T-helper 1 cell treated with Interleukin-12 subunit alpha and Interleukin-12 subunit beta and Interleukin-4 antibody, amounts not matched to agents 30 μg/mL and 1 μg/mL, for 36 hours (primary cell): ENCODE results near the gene SPOCK1.

Experiments
- H3K27ac Mint-ChIP-seq: one replicate; pipeline ENCODE4 v1.8.0; 2021; ENCODE audit warnings: mild to moderate bottlenecking, mixed read lengths
- H3K27me3 Mint-ChIP-seq: one replicate; pipeline ENCODE4 v1.8.0; 2021; ENCODE audit warnings: low read depth, mixed read lengths
- H3K36me3 Mint-ChIP-seq: one replicate; pipeline ENCODE4 v1.8.0; 2021; ENCODE audit warnings: low read depth, mixed read lengths
- H3K4me1 Mint-ChIP-seq: one replicate; pipeline ENCODE4 v1.8.0; 2021; ENCODE audit warnings: low read depth, mixed read lengths
- H3K4me3 Mint-ChIP-seq: one replicate; pipeline ENCODE4 v1.8.0; 2021; ENCODE audit warnings: mild to moderate bottlenecking, moderate library complexity, mixed read lengths
- H3K9me3 Mint-ChIP-seq: one replicate; pipeline ENCODE4 v1.8.0; 2021; ENCODE audit warnings: mixed read lengths

Gene SPOCK1

GRCh38 chr5:137146402-137146890 is 352.7 kb downstream of the SPOCK1 start:
- no peaks in the 10 kb centered on the region for H3K27me3 Mint-ChIP-seq
- H3K4me3 Mint-ChIP-seq = no peak overlapping the region
- H3K36me3 Mint-ChIP-seq = no peaks in the 10 kb centered on the region
- no peak overlapping the region for H3K27ac Mint-ChIP-seq
- no peaks in the 10 kb centered on the region for H3K4me1 Mint-ChIP-seq
- H3K9me3 Mint-ChIP-seq = no peaks in the 10 kb centered on the region

GRCh38 chr5:137145721-137146120 is 353.4 kb downstream of the SPOCK1 start:
- no peaks in the 10 kb centered on the region for H3K9me3 Mint-ChIP-seq
- no peaks in the 10 kb centered on the region for H3K4me1 Mint-ChIP-seq
- no peaks in the 10 kb centered on the region for H3K36me3 Mint-ChIP-seq
- H3K27me3 Mint-ChIP-seq = no peaks in the 10 kb centered on the region
- no peak overlapping the region for H3K27ac Mint-ChIP-seq
- H3K4me3 Mint-ChIP-seq = no peak overlapping the region

DNA sequence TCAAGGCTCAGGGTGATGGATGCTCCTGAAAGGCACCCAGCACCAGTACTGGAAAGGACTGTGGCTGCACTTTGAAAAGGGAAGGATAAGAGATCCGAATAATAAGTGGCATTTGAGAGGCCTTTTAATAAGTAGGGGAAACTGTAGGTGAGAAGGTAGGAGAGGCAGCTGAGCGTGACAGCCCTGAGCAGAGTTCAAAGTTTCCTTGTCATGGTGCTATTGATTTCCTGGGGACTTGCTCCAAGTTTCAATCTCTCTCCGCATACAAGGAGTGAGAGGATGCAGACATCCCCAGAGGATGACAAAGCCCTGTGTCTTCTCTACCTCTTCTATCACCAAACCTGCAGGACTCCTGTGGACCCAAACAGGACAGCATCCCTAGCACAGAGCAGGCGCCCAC is 354.5 kb downstream of the SPOCK1 start:
- H3K4me3 Mint-ChIP-seq = no peak overlapping the region
- H3K4me1 Mint-ChIP-seq = no peaks in the 10 kb centered on the region
- no peaks in the 10 kb centered on the region for H3K27me3 Mint-ChIP-seq
- H3K36me3 Mint-ChIP-seq = no peaks in the 10 kb centered on the region
- H3K9me3 Mint-ChIP-seq = no peaks in the 10 kb centered on the region
- H3K27ac Mint-ChIP-seq = no peak overlapping the region

- H3K9me3 Mint-ChIP-seq = no peaks in the 10 kb centered on the region
- H3K4me3 Mint-ChIP-seq = no peak overlapping the region
- H3K36me3 Mint-ChIP-seq = no peaks in the 10 kb centered on the region
- H3K4me1 Mint-ChIP-seq = no peaks in the 10 kb centered on the region
- H3K27ac Mint-ChIP-seq = no peak overlapping the region
- no peaks in the 10 kb centered on the region for H3K27me3 Mint-ChIP-seq
These were observed 356.1 kb downstream of the SPOCK1 start for GRCh38 chr5:137142764-137143605.

GRCh38 chr5:137142346-137142745 is 356.8 kb downstream of the SPOCK1 start:
- H3K27me3 Mint-ChIP-seq = no peaks in the 10 kb centered on the region

GRCh38 chr5:137141779-137142178 is 357.3 kb downstream of the SPOCK1 start:
- Mint-ChIP-seq H3K27ac (no peak overlapping the region), H3K36me3 (no peaks in the 10 kb centered on the region), H3K4me1 (no peaks in the 10 kb centered on the region), H3K9me3 (no peaks in the 10 kb centered on the region), H3K4me3 (no peak overlapping the region), H3K27me3 (no peaks in the 10 kb centered on the region)

More at GRCh38 chr5:137142346-137142745, 356.8 kb downstream of the SPOCK1 start:
- Mint-ChIP-seq H3K27ac (no peak overlapping the region), H3K4me1 (no peaks in the 10 kb centered on the region), H3K9me3 (no peaks in the 10 kb centered on the region), H3K4me3 (no peak overlapping the region), H3K36me3 (no peaks in the 10 kb centered on the region)

GRCh38 chr5:137136991-137137632 is 362.0 kb downstream of the SPOCK1 start:
- Mint-ChIP-seq H3K9me3 (no peaks in the 10 kb centered on the region), H3K4me3 (no peak overlapping the region), H3K27ac (no peak overlapping the region), H3K36me3 (no peaks in the 10 kb centered on the region), H3K27me3 (no peaks in the 10 kb centered on the region), H3K4me1 (no peaks in the 10 kb centered on the region)

- Mint-ChIP-seq H3K9me3 (no peaks in the 10 kb centered on the region), H3K27ac (no peak overlapping the region), H3K4me3 (no peak overlapping the region), H3K4me1 (no peaks in the 10 kb centered on the region), H3K36me3 (no peaks in the 10 kb centered on the region), H3K27me3 (no peaks in the 10 kb centered on the region)
These were observed 364.1 kb downstream of the SPOCK1 start for GRCh38 chr5:137134920-137135532.

DNA sequence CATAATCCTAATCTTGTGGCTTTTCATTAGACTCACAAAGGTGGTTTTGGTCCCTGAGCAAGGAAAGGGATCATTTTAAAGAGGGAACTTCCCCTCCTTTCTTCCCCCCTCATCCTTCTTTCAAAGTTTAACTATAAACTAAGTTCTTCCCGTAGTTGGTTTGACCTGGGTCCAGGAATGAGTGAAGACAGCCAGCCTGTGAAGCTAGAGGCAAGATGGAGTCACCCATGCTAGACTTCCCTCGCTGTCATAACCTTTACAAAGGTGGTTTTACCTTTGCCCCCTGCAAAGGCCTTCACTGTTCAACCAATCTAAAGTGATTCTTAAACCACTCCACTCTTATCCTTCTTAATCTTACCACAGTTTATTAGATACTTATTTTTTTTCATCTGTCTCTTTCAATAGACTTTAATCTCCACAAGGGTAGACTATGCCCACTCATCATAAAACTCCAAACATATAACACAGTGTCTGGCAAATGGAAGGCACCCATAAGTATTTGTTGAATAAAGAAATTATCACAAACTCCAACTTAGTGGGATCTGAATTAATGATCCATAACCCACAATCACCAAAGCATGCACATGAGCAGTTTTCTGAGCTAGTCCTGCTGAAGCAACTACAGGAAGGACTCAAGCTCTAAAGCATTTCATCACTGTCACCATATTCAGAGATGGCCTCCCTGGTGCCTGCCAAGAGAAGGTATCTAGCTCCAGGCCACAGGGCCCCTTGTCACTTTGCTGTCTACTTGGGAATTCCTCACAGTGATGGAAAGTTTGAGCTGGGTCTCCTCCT is 369.0 kb downstream of the SPOCK1 start:
- no peak overlapping the region for H3K4me3 Mint-ChIP-seq
- no peak overlapping the region for H3K27ac Mint-ChIP-seq
- no peaks in the 10 kb centered on the region for H3K36me3 Mint-ChIP-seq
- H3K27me3 Mint-ChIP-seq = no peaks in the 10 kb centered on the region
- no peaks in the 10 kb centered on the region for H3K4me1 Mint-ChIP-seq
- no peaks in the 10 kb centered on the region for H3K9me3 Mint-ChIP-seq

GRCh38 chr5:137128012-137128411 is 371.1 kb downstream of the SPOCK1 start:
- Mint-ChIP-seq H3K9me3 (no peaks in the 10 kb centered on the region), H3K27me3 (no peaks in the 10 kb centered on the region), H3K4me3 (no peak overlapping the region), H3K27ac (no peak overlapping the region), H3K4me1 (no peaks in the 10 kb centered on the region), H3K36me3 (no peaks in the 10 kb centered on the region)

DNA sequence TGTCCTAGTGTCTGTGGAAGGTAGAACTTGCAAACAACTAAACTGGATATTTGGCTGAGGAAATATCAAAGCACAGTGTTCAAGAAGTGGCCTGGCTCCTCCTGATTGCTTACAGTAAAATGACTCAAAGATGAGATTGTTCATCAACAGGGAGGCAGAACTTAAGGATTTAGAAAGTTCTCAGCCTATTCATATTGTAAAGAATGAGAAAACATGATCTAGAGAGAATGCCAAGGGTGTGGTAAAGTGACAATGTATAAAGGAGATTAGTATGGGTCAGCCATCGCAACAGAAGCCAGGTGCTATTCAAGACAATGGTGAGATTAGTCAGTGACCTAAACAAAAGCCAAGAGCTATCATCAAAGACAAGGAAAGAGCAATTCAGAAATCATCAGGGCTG is 372.3 kb downstream of the SPOCK1 start:
- Mint-ChIP-seq H3K36me3 (no peaks in the 10 kb centered on the region), H3K4me1 (no peaks in the 10 kb centered on the region), H3K27me3 (no peaks in the 10 kb centered on the region), H3K4me3 (no peak overlapping the region), H3K9me3 (no peaks in the 10 kb centered on the region), H3K27ac (no peak overlapping the region)

DNA sequence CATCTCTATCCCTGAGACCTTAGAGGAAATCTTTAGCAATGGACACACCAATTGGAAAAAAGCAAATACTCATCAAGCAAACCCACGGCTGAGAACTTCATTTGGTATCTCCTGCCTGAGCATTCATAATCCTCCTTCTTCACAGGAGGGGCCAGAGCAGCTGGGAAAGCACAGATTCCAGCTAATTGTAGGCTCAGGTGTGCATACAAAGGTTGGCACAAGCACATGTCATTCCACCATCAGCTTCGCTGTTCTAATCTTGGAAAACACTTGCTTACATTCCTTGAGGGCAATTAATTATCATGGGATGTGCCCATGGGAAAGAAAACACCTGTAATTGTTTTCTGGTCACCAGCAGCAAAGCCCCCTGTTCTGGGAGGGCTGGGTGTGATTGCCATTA is 376.6 kb downstream of the SPOCK1 start:
- Mint-ChIP-seq H3K9me3 (no peaks in the 10 kb centered on the region), H3K4me3 (no peak overlapping the region), H3K4me1 (no peaks in the 10 kb centered on the region), H3K27ac (no peak overlapping the region), H3K36me3 (no peaks in the 10 kb centered on the region), H3K27me3 (no peaks in the 10 kb centered on the region)

GRCh38 chr5:137122075-137122474 is 377.1 kb downstream of the SPOCK1 start:
- H3K36me3 Mint-ChIP-seq = no peaks in the 10 kb centered on the region
- no peaks in the 10 kb centered on the region for H3K27me3 Mint-ChIP-seq
- no peak overlapping the region for H3K27ac Mint-ChIP-seq
- no peaks in the 10 kb centered on the region for H3K4me1 Mint-ChIP-seq
- no peak overlapping the region for H3K4me3 Mint-ChIP-seq
- no peaks in the 10 kb centered on the region for H3K9me3 Mint-ChIP-seq

- Mint-ChIP-seq H3K4me3 (no peak overlapping the region), H3K9me3 (no peaks in the 10 kb centered on the region), H3K36me3 (no peaks in the 10 kb centered on the region), H3K4me1 (no peaks in the 10 kb centered on the region), H3K27ac (no peak overlapping the region), H3K27me3 (no peaks in the 10 kb centered on the region)
These were observed 379.8 kb downstream of the SPOCK1 start for GRCh38 chr5:137119321-137119720.
